ENCODE data around the gene TSPAN9. TPM values are rescaled to one million over a fixed set of nuclear protein-coding genes. Genes with fewer than 3 reads are reported as not detected.

TSPAN9 gene
- total and polyA plus RNA-seq, 2 experiments from 2014 or later, result 6.0 to 31.5 TPM

DNA sequence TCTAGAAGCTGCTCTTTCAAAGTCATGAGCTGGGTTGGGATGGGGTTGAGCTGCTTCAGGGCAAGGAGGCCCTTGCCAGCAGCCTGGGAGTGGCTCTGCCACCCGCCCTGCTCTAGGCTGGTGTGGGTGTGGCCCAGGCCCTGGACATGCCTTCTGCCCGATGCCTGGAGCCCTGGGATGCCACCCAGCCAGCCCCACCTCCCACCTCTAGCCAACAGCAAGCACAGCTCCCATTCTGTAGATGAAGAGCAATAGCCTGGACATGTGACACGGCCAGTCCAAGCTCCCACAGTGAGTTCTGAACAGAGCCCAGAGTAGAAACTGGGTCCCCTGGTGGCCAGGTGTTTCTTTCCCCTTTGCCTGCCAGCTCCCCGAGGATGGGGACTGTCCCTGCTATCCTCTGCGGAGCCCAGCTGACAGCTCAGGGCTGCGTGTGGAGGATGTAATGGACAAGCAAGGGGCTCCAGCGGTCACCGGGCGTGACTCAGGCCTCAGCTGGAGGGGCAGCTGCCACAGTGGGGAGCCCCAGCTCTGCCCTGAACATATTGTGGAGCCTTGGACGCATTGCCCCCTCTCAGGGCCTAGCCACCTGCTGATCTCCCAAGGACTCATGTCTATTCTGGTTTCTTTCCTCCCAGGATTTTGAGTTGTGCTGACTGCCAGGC, 165.2 kb downstream of the TSPAN9 start:
- H3K4me3 Mint-ChIP-seq, result no peak overlapping the region
- H3K9me2 ChIP-seq (ENCODE audit: insufficient read depth), result no peaks in the 10 kb centered on the region

DNA sequence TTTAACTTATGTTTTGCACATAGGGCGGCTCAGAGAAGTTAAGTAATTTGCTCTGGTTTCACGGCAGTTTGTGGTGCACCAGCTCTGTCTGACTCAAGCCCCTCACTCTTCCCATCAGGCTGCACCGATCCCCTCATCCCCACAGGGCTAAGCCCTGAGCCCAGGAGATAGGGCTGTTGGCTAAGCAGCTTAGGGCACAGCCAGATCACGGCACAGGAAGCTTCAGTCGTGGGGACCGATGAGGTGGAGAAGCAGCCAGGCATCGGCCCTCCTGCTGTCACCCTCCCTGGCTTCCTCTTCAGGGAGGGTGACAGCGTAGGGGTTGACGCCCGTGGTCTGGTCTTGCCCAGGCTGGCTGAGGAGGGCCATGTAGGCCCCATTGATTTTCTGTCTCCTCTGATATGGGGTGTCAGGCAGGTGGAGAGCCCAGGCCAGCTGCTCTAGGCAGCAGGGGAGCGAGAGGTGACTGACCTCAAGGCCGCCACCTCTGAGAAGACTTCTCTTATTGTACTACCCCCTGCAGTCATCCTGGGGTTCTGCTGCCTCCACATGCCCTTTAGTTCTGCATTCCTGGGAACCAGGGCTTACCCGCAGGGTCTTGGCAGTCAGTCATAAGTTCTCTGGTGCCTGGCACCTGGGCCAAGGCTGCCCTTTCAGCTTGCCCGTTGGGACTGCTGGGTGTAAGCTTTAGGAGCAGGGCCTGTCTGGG, 166.4 kb downstream of the TSPAN9 start:
- Mint-ChIP-seq H3K27me3 (ENCODE audit: insufficient read depth, low read depth, poor library complexity) (no peaks in the 10 kb centered on the region), H3K4me3 (no peak overlapping the region), H3K9me3 (no peaks in the 10 kb centered on the region), H3K36me3 (ENCODE audit: low read depth) (peaks cover 6% of the 10 kb centered on the region; the same call in 2 of the 3 replicates), H3K4me1 (peaks cover 2% of the 10 kb centered on the region; the same call in 2 of the 3 replicates), H3K27ac (no peak overlapping the region)
- ATAC-seq, result no peak
- no peak for DNase-seq (ENCODE audit: low spot score)
- no peaks in the 10 kb centered on the region for H3K9me2 ChIP-seq (ENCODE audit: insufficient read depth)
- H2AFZ ChIP-seq, result no peak overlapping the region
- no peaks in the 10 kb centered on the region for H3F3A ChIP-seq (replicated peaks; ENCODE audit: low read depth)
- no peak overlapping the region for H3K4me2 ChIP-seq
- no peaks in the 10 kb centered on the region for H3K36me3 ChIP-seq (ENCODE audit: insufficient read depth)
- H3K79me2 ChIP-seq (replicated peaks; ENCODE audit: insufficient read depth), result no peaks in the 10 kb centered on the region
- no peak overlapping the region for H3K27ac ChIP-seq (ENCODE audit: low read depth)
- no peaks in the 10 kb centered on the region for H3K4me1 ChIP-seq (ENCODE audit: insufficient read depth)
- H3K27me3 ChIP-seq (ENCODE audit: insufficient read depth), result no peaks in the 10 kb centered on the region
- no peak overlapping the region for H3K4me3 ChIP-seq
- H4K20me1 ChIP-seq (replicated peaks; ENCODE audit: insufficient read depth), result no peaks in the 10 kb centered on the region
- TF ChIP-seq NANOG (IDR thresholded peaks at IDR 0.05; ENCODE audit: borderline replicate concordance), result no peak
- TF ChIP-seq EZH2 (IDR thresholded peaks at IDR 0.05; ENCODE audit: low read depth, unreplicated experiment), result no peak
- no peak for TF ChIP-seq CREB1 (CRISPR knock-in tag; IDR thresholded peaks at IDR 0.05; ENCODE audit: low read depth)
- TF ChIP-seq, protein P1, sequence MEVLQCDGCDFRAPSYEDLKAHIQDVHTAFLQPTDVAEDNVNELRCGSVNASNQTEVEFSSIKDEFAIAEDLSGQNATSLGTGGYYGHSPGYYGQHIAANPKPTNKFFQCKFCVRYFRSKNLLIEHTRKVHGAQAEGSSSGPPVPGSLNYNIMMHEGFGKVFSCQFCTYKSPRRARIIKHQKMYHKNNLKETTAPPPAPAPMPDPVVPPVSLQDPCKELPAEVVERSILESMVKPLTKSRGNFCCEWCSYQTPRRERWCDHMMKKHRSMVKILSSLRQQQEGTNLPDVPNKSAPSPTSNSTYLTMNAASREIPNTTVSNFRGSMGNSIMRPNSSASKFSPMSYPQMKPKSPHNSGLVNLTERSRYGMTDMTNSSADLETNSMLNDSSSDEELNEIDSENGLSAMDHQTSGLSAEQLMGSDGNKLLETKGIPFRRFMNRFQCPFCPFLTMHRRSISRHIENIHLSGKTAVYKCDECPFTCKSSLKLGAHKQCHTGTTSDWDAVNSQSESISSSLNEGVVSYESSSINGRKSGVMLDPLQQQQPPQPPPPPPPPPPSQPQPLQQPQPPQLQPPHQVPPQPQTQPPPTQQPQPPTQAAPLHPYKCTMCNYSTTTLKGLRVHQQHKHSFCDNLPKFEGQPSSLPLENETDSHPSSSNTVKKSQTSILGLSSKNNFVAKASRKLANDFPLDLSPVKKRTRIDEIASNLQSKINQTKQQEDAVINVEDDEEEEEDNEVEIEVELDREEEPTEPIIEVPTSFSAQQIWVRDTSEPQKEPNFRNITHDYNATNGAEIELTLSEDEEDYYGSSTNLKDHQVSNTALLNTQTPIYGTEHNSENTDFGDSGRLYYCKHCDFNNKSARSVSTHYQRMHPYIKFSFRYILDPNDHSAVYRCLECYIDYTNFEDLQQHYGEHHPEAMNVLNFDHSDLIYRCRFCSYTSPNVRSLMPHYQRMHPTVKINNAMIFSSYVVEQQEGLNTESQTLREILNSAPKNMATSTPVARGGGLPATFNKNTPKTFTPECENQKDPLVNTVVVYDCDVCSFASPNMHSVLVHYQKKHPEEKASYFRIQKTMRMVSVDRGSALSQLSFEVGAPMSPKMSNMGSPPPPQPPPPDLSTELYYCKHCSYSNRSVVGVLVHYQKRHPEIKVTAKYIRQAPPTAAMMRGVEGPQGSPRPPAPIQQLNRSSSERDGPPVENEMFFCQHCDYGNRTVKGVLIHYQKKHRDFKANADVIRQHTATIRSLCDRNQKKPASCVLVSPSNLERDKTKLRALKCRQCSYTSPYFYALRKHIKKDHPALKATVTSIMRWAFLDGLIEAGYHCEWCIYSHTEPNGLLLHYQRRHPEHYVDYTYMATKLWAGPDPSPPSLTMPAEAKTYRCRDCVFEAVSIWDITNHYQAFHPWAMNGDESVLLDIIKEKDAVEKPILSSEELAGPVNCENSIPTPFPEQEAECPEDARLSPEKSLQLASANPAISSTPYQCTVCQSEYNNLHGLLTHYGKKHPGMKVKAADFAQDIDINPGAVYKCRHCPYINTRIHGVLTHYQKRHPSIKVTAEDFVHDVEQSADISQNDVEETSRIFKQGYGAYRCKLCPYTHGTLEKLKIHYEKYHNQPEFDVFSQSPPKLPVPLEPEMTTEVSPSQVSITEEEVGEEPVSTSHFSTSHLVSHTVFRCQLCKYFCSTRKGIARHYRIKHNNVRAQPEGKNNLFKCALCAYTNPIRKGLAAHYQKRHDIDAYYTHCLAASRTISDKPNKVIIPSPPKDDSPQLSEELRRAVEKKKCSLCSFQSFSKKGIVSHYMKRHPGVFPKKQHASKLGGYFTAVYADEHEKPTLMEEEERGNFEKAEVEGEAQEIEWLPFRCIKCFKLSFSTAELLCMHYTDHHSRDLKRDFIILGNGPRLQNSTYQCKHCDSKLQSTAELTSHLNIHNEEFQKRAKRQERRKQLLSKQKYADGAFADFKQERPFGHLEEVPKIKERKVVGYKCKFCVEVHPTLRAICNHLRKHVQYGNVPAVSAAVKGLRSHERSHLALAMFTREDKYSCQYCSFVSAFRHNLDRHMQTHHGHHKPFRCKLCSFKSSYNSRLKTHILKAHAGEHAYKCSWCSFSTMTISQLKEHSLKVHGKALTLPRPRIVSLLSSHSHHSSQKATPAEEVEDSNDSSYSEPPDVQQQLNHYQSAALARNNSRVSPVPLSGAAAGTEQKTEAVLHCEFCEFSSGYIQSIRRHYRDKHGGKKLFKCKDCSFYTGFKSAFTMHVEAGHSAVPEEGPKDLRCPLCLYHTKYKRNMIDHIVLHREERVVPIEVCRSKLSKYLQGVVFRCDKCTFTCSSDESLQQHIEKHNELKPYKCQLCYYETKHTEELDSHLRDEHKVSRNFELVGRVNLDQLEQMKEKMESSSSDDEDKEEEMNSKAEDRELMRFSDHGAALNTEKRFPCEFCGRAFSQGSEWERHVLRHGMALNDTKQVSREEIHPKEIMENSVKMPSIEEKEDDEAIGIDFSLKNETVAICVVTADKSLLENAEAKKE (CRISPR knock-in tag; IDR thresholded peaks at IDR 0.05), result no peak

More for the DNA sequence above, 165.2 kb downstream of the TSPAN9 start:
- Mint-ChIP-seq H3K36me3 (ENCODE audit: low read depth) (peaks cover 6% of the 10 kb centered on the region; the same call in 2 of the 3 replicates), H3K9me3 (no peaks in the 10 kb centered on the region), H3K27ac (no peak overlapping the region), H3K4me1 (peaks cover 9% of the 10 kb centered on the region), H3K27me3 (ENCODE audit: insufficient read depth, low read depth, poor library complexity) (no peaks in the 10 kb centered on the region)
- H3K79me2 ChIP-seq (replicated peaks; ENCODE audit: insufficient read depth), result no peaks in the 10 kb centered on the region
- H3K4me3 ChIP-seq, result no peak overlapping the region
- H3F3A ChIP-seq (replicated peaks; ENCODE audit: low read depth), result no peaks in the 10 kb centered on the region
- TF ChIP-seq NANOG (IDR thresholded peaks at IDR 0.05; ENCODE audit: borderline replicate concordance) (no peak), JUNB (IDR thresholded peaks at IDR 0.05; ENCODE audit: unreplicated experiment) (no peak)
- TF ChIP-seq, protein P2, sequence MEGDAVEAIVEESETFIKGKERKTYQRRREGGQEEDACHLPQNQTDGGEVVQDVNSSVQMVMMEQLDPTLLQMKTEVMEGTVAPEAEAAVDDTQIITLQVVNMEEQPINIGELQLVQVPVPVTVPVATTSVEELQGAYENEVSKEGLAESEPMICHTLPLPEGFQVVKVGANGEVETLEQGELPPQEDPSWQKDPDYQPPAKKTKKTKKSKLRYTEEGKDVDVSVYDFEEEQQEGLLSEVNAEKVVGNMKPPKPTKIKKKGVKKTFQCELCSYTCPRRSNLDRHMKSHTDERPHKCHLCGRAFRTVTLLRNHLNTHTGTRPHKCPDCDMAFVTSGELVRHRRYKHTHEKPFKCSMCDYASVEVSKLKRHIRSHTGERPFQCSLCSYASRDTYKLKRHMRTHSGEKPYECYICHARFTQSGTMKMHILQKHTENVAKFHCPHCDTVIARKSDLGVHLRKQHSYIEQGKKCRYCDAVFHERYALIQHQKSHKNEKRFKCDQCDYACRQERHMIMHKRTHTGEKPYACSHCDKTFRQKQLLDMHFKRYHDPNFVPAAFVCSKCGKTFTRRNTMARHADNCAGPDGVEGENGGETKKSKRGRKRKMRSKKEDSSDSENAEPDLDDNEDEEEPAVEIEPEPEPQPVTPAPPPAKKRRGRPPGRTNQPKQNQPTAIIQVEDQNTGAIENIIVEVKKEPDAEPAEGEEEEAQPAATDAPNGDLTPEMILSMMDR (conservative IDR thresholded peaks at IDR 0.05; ENCODE audit: low read depth in 2 of 2), result peak in 1 of 2 experiments; percentile 17; a peak in 1 of 4 replicates
- TF ChIP-seq, protein P3, sequence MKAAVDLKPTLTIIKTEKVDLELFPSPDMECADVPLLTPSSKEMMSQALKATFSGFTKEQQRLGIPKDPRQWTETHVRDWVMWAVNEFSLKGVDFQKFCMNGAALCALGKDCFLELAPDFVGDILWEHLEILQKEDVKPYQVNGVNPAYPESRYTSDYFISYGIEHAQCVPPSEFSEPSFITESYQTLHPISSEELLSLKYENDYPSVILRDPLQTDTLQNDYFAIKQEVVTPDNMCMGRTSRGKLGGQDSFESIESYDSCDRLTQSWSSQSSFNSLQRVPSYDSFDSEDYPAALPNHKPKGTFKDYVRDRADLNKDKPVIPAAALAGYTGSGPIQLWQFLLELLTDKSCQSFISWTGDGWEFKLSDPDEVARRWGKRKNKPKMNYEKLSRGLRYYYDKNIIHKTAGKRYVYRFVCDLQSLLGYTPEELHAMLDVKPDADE (IDR thresholded peaks at IDR 0.05), result no peak
- no peak overlapping the region for H2AFZ ChIP-seq
- peak; percentile 48 for ATAC-seq
- no peaks in the 10 kb centered on the region for H4K20me1 ChIP-seq (replicated peaks; ENCODE audit: insufficient read depth)
- no peak overlapping the region for H3K4me2 ChIP-seq
- H3K27me3 ChIP-seq (ENCODE audit: insufficient read depth), result no peaks in the 10 kb centered on the region
- no peak overlapping the region for H3K27ac ChIP-seq (ENCODE audit: low read depth)
- H3K36me3 ChIP-seq (ENCODE audit: insufficient read depth), result no peaks in the 10 kb centered on the region
- H3K4me1 ChIP-seq (ENCODE audit: insufficient read depth), result no peaks in the 10 kb centered on the region
- DNase-seq (ENCODE audit: low spot score), result no peak
